8988T (cell line): ENCODE results near the gene SKIDA1.

Experiments used
- DNase-seq: peaks from one replicate; pipeline ENCODE4 v3.0.0; 2011

The SKIDA1 gene

DNA sequence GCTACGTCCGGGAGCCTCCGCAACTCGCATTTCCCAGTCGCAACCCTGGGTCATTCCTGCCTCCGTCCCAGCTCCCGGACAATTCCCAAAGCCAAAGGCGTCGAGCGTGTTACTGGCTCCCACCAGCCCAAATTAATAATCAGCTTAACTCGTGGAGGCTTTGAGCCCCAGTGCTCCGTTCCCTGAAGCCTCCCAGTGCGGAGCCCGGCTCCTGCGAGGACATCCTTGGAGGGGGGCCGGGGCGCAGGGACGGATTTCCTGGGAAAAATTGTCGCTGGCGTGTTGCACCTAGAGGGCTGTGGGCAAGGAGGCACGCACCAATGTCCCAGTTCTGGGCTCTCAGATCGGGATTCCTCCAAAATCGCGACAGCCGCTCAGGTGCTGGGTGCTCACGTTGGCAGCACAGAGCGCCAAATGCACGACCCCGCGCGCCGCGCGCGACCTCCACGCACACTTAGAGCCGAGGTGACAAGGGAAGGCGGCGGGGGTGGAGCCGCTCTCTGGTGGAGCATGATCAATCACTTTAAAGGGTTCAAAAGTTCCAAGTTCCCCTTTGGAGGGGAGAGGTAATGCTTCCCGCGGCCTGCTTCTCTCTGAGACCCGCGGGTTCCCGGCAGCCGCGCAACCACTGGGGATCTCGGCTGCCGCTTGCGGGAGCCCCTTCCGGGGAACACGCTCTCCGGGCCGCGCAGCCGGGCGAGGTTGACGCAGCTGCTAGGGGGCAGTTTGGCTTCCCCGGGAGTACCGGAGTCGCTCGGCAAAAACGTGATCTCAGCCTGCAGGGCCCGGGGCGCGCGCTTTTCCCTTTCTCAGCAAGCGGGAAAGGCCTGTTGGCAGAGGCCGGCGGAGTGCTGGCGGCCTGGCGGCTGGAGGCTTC, 25.5 kb downstream of the SKIDA1 start:
- no peak for DNase-seq

DNA sequence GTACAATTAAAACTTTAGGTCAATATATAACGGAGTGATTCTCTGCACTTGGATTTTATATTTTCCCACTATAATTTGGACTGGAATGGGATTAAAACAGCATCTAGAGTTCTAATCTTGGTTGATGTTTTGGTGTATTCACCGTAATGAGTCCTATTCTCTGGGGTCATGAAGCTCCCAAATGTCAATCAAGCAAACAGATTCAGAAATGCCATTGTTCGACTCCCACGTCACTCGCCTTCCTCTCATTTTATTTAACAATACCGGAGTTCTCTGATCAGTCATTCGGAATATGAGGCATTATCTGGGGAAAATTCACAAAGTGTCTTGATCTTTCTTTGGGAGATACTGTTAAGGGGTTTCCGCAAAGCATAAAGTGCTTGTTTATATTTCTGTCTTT, 26.5 kb downstream of the SKIDA1 start:
- DNase-seq, result no peak

DNA sequence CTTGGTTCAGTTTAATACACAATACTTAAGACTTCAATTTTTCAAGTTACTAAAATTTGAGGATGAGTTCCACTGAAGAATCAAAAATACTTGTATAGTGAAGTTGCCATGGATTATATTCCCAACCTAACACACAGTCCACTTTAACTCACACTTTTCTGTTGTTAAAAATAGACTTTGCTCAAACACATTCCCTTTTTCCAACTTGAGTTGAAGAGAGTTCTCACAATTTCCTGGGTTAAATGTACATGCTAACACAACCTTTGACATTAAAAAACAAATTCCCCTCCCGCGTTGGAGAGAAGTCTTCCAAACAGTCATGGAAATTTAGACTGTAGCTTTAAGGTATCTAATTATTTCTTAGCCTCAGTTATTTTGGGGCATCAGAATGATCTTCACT, 27.1 kb downstream of the SKIDA1 start:
- no peak for DNase-seq

DNA sequence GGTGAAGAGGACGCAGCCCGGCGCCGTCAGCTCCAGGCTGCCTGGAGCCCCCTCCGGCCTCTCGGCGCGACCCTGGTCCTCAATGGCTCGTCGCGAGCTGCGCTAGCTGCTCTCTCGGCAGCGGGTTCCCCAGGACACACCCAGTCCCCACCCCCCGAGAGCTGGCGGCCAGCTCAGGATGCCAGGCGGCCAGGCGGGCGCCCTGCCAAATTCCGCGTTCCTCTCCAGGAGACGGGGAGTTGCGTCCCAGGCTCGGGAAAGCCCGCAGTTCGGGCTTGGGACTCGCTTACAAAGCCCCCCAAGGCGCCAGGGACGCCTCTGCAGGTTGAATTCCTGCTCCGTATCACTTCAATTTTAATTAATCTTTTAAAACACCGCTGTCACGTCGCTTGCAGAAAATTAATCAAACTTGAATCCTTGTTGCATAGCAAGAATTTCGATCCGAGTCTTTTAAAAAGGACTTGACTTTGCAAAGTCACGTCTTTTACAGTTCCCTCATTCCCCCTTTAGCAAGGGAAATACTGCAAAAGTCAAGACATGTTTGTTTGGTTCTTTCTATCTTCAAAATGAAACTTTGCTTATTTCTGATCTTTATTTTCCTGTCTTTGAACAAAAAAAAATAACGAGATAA, 28.2 kb downstream of the SKIDA1 start:
- DNase-seq, result peak; percentile 95

DNA sequence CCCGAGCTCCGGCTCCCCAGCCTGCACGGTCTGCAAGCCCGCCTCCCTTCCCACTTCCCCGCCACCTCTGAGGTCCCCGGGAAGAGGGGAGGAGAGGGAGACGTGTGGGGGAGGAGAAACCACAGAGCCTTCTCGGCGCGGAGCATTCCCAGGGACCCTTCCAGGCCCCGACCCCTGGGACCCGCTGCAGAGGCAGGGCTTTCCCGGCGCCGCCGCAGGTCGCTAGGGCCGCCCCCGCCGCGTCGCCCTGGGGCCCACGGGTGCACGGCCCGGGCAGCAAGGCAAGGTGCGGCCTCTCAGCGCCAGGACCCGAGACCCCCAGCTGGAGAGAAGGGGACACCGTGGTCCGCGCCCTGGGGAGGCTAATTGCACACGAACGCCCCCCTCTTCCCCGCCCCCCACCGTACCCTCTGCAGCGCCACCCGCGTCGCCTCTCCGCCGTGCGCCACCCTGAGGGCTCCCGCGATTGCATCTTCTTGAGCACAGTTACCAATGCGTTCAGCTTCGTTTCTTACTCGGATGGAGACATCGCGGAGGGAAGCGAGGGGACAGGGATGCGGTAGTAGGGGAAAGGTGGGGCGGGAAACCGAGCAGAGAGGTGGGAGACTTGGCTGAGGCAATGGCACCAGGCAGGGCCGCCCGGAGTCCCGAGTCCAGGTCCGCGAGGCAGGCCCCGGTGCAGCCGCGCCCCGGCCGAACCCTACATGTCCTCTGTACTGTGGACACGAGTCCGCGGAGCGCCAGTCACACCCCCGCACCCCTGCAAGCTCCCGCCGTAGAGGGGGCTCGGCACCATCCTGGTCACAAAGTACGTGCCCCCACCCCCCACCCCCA, 28.9 kb downstream of the SKIDA1 start:
- DNase-seq, result peak; percentile 68

DNA sequence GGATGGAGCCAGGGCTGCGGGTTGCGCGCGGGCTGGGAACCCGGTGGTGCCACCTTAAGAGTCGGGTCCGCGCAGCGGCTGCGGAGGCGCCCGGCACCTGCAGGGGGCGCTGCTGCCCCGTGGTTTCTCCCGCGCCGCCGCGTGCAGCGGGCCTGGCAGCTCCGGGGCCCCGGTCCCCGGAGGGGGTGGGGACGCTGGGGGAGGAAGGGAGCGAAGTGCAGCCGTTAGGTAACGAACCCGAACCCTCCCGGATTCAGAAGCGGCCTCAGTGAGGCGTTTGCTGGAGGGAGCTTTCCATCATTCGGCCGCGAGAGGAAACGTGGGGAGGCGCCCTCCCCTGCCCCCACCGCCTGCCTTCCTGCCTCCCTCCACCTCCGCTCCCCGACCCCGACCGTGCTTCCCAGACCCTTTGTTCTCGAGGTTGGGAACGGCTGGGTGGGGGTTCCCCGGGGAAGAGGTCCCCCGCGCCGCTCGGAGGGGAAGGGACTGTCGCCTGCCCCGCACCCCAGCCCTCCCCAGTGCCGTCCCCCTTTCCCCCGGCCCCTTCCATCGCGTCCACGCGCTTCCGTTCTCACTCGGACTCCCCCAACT, 29.6 kb downstream of the SKIDA1 start:
- DNase-seq, result peak; percentile 97

DNA sequence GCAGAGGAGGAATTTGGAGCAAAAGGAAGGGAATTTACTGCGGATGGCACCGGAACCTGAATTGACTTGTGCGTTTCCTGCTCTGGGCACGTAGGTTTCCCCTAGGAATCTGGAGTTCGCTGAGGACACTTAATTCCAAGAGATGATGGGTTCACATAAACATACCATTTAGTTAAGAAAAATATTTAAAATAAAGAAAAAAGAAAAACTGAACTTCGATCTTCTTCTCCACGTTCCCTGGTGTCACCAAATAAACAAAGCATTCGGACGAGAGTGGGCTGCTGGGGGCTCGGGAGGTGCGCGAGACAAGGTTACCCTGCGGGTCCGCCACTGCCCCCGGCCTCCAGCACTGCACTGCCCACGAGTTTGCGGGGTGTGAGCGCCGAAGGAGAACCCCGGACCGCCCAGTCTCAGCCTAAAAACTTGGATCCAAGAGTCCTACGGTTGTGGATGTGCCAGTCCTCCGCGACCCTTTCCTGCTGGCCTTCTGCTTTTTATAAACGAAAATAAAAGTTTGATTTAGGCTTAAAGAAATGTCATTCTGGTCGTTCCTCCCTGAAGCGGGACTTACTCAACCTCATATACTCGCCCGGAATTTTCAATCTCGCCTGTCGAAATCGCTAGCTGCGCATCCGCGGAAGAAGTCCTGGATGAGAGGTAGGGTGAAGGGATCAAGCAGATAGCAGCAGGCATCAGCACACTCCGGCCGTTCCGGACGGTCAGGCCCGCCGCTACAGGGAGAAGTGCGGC, 30.3 kb downstream of the SKIDA1 start:
- DNase-seq, result no peak

DNA sequence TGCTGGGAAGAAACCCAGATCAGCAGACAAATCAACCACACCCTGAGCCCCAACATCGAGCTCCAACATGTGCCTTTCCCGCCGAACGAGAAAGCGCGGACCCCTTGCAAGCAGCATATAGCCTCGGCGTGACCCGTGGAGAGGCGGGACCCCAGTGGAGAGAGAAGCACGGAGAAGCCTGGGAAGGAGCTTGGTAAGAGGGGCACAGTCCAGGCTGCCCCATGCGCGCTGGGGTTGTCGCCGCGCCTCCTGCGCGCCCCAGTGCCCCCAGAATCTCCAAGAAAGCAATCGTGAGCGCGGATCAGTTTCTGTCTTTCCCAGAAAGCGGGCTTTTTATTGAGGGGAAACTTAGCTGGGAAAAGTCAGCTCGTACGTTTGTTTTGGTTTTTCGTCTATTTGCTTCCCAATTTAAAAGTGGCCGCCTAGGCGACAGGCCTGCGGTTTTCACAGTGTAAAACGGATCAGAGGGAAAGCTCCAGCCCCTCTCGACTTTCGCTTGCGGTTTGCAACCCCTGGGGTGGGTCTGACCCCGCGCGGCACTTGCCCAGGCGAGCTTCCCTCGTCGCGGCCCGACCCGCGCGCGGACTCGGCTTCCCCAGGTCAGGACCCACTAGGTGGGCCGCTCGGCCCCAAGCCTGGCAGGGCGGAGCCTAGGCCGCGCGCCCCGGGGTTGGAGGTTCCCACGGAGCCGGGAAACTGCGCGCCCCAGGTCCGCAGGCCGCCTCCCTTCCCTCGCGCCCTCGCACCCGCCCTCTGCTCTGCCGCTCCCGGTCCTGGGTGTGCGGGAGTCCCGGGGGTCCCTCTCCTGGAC, 31.1 kb downstream of the SKIDA1 start:
- no peak for DNase-seq

DNA sequence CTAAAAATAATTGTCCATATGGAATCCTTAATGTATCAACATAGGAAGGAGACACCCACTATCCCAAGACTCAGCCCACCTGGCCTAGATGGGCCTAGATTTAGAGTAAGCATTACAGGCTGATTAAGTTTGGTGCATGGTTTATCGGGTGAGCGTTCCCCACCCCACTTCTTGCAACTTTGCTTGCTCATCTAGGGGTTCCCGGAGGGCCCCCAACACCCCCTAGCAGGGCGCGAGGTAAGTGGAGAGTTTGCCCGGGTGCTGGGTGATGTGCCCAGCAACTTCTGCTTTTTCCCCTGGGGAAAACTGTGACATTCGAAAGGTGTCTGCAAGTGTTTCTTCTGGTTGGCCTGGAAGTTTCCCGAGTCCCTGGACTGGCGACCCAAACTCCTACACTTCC, 31.7 kb downstream of the SKIDA1 start:
- no peak for DNase-seq

DNA sequence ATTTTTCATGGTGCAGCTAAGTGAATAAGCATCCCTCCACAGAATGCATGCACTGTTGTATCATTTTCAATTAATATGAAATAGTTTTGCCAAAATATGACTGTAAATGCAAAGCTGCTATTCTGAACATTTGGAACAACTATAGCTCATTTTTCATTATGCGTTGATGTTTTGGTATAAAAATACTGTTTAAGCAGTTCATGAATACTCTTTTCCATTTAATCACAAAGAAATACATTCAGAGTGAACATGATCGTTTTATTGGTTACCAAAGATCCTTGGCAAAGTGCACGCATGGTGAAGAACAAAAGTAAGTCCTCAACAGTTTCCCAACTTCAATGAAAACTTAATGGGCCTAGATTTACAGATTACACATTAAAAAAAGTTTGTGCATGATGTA, 33.1 kb downstream of the SKIDA1 start:
- no peak for DNase-seq

DNA sequence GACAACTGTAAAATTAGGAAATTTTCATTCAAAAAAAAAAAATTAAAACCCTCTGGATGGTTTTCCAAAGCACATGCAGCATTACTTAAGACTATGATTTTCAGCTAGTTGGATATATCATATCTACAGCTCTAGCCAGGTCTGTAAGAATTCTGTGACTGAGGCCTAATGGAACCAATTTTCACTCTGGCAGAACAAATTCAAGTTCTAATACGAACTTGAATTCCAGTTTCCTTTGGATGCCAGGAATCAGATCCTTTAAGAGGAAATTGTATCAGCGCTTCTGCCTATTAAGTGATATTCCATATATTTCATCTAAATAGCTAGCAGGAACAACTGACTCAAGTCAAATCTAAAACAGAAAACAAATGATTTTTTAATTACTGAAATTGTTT, 34.8 kb downstream of the SKIDA1 start:
- DNase-seq, result no peak

DNA sequence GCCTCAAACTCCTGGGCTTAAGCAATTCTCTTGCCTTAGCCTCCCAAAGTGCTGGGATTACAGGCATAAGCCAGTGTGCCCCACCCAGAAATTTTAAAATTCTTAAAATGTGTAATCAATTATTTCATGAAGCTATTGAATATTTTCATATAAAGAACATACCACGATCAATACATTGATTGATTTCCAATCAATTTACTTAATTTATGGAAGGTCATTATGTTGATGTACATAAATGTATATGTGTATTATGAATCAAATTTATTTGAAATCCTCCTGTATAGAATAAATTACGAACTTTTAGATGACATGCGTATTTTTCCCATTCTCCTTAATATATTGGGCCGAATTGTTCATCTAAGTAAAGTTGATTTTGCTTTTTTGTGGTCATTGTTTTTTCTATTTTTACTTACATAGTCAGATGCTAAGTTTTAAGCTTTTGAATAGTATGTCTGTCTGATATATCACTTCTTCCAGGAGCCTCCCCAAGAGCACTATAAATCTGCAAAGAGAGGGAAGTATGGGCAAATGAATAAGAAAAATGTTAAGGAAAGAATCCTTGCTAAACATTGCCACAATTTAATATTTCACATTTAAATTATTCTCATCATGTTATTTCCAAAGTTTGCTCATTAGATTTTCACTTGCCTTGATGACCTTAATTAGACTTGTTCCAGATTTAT, 35.3 kb downstream of the SKIDA1 start:
- DNase-seq, result no peak

DNA sequence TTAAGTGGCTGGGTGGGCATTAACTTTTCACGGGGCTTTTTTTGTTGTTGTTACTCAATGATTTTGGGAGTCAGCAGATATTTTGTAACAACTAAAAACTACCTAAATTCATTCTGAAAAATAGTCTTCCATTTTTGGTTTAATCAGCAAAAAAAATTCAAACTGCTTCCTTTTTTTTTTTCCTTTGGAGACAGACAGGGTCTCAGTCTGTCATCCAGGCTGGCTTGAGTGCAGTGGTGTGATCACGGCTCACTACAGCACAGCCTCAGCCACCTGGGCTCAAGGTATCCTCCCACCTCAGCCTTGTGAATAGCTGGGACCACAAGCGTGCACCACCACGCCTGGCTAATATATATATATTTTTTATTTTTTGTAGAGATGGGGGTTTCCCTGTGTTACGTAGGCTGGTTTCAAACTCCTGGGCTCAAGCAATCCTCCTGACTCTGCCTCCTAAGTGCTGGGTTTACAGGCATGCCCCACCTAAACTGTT, 36.5 kb downstream of the SKIDA1 start:
- no peak for DNase-seq

DNA sequence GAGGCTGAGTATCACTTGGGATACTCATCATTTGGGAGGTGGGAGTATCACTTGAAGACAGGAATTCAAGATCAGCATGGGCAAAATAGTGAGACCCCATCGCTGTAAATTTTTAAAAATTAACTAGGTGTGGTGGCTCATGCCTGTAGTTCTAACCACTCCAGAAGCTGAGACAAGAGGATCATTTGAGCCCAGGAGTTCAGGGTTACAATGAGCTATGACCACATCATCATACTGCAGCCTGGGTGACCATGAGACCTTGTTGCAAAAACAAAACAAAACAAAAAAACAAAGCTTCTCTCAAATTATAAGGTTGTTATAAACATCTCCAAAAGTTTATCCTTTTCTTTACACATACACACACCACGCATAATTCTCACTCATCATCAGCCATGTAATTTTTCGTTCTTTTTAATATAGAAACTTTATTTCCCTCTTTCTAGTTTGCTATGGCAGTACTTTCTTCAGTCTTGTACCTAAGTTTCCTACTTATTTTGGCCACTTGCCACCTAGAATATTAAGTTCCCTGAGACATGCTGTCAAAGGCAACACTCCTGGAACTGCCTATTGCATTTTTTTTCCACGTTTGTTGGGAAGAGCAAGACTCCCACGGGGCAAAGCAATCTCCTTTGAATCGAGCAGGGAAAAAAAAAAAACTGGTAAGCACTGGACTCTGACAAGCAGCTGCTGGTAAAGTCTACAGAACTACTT, 37.1 kb downstream of the SKIDA1 start:
- no peak for DNase-seq

DNA sequence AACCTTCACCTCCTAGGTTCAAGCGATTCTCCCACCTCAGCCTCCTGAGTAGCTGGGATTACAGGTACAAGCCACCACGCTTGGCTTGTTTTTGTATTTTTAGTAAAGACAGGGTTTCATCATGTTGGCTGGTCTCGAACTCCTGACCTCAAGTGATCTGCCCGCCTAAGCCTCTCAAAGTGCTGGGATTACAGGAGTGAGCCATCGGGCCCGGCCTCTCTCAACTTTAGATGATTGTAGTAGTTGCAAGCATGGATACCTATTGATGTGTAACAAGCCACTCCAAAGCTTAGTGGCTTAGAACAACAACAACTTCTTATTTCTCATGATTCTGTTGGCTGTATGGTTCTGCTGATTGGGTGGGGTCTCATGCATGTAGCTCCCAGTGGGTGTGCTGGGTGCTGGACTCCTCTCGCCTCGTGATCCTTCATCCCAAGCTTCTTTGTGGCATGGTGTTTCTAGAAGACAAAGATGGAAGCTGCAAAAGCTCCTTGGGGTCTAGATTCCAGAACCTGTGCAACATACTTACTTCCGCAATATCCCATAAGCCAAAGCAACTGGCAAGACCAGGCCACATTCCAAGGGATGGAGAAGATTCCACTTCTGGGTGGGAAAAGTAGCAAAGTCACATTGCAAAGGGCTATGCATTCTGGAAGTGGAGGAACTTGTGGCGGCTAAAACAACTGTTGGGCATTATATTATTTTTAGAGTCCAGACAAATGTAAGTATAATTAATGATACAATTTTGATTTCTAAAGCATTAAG, 37.9 kb downstream of the SKIDA1 start:
- DNase-seq, result no peak

DNA sequence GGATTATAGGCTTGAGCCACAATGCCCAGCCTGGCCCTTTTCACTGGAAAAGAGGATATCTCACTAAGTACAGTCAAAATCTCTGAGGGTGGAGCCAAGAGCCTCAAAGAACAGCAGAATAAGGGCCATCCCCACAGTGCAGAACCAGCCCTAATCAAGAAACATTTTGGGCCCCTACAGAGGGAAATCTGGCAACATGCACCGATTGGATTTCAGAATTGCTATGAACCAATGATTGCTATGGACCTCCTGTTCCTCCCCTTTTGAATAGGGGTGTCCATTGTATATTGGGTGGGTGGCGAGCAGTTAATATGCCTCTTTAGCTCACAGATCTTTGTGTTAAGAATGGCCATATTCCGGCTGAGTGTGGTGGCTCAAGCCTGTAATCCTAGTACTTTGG, 42.7 kb downstream of the SKIDA1 start:
- no peak for DNase-seq

DNA sequence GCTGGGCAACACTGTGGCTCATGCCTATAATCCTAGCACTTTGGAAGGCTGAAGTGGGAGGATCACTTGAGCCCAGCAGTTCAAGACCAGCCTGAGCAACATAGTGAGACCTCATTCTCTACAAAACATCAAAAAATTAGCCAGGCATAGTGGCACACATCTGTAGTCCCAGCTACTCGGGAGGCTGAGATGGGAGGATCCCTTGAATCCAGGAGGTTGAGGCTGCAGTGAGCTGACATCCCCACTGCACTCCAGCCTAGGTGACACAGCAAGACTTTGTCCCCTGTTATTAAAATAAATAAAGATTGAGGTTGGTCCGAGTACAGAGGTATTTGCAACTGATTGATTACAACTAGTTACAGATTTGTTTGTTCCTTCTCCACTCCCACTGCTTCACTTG, 44.1 kb downstream of the SKIDA1 start:
- no peak for DNase-seq

DNA sequence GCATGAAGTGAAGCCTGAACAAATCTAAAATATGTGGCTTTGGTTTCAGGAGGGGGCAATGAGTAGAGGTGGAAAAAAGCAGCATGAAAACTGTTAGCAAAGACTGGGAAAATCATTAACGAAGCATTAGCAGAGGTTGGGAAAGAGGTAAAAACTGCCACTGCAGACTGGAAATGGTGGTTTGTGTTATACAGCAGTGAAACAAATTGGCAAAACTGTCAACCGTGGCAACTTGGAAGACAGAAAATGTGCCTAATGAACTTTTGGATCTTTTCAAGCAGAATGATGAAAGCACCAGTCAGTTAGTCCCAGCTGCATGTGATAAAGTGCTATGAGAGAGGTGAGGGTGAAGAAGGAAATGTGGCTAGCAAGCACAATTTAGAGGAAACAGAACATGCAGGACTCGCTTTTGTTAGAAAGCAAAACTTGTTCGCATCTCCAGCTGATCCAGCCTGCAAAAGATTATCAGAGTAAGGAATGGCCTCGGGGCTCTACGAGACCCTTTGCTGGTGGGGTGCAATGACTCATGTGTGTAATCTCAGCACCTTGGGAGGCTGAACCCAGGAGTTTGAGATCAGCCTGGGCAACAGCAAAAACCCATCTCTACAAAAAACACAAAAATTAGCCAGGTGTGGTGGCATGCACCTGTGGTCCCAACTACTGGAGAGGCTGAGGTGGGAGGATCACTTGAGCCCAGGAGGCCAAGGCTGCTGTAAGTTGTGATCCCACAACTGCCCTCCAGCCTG, 45.7 kb downstream of the SKIDA1 start:
- DNase-seq, result no peak

DNA sequence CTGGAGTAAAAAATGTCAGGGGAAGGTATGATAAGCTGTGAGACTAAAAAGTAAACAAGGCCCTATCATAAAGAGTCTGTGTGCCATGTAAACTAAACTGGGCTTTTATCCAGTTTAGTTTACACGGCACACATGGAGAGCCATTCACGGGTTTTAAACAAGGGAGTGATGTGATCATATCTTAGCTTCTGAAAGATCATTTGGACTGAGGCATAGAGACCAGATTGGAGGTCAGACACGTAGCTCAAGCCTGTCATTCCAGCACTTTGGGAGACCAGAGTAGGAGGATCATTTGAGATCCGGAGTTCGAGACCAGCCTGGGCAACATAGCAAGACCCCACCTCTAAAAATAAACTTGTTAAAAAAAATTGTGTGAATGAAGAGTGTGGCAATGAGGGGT, 50.1 kb downstream of the SKIDA1 start:
- DNase-seq, result no peak
